DMS153 (cell line): ENCODE results near the gene ANKRD63.

Experiments used
- DNase-seq: peaks from one replicate; lab custom pipeline; 2025; lab: John Stamatoyannopoulos, UW

The ANKRD63 gene, protein sequence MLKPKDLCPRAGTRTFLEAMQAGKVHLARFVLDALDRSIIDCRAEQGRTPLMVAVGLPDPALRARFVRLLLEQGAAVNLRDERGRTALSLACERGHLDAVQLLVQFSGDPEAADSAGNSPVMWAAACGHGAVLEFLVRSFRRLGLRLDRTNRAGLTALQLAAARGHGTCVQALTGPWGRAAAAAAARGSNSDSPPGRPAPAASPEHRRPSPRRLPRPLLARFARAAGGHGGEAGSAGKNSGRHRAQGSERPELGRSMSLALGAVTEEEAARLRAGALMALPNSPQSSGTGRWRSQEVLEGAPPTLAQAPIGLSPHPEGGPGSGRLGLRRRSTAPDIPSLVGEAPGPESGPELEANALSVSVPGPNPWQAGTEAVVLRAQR

DNA sequence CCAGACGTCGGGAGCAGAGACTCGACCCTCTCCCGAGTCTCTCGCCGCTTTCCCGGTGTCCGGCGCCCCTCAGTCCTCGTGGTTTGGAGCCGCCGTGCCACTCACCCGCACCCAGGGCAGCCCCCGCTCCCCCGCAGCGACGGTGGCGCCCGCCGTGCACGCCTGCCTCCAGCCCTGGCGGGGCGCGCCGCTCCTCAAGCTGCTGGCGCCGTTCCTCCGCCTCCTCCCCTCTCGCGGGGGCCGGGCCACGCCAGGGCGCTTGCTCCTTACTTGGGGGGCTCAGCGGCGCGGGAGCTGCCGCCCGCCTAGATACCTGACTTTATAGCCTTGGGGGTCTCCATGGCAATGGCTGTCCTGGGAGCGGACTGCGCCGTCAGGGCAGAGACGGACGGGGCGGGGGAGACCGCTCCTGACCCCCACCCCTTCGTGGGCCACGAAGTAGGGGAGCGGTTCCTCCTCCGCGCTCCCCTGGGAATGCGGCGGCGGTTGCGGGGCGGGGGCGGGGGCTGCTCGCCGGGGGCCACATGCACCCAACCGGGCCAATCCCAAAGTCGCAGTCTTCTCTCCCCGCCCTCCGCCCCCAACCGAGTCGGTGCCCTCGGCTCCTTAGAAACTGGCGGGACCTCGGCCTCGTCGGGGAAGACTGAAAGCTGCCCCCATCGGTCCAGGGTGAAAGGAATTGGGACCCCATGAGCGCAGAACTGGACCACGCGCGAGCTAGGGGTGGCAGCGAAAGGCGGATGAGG, at the start of gene ANKRD63:
TSS of gene ANKRD63 (minus strand) at position 196 of the 746 bp plus-strand sequence. CDS start 478 bp downstream, outside the sequence.
- DNase-seq = no peak

DNA sequence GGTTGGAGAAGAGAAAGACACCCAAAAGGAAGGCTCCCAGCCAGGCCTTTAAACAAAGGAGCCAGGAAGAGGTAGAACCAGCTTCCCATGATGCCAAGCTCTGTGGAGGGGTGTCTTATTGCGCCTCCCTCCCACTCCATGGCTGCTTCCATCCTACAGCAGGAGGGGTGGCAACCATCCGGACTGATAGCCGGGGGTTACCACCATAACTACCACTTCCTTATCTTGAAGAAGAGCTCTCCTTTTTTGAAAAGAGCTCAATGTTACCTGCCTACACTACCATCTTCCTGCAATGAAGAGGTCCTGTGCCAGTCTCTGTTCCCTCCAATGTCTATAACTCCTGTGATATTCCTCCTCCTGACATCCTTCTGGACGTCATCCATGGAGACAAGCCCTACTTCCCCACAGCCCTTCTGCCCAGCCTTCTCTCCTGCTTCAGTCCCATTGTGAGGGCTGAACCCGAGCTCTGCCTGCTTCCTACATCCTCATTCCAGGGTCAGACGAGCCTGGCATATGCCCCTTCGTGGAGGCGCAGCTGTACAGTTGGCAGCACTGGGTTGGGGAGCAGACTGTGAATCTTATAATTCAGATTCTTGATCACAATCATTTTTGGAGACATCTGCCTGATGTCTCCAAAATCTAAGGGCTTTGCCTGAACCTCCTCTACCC, 49.4 kb upstream of the ANKRD63 start:
- no peak for DNase-seq

DNA sequence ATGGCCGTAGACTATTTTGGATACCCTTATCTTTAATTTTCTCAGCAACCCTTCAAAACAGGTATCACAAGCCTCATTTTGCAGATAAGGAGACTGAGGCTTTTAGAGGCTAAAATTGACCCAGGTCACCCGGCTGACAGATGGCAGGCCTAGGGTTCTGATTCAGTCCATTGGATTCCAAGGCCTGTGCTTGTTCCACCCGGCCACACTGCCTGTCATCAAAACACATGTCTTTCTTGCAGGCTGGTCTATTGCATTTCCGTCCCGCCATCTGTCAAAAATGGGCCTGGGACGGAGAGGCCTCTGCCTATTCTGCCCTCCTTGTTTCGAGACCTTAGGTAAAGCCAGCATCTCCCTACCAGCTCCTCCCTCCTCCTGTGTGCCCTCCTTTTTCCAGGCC, 48.8 kb upstream of the ANKRD63 start:
- DNase-seq = no peak

DNA sequence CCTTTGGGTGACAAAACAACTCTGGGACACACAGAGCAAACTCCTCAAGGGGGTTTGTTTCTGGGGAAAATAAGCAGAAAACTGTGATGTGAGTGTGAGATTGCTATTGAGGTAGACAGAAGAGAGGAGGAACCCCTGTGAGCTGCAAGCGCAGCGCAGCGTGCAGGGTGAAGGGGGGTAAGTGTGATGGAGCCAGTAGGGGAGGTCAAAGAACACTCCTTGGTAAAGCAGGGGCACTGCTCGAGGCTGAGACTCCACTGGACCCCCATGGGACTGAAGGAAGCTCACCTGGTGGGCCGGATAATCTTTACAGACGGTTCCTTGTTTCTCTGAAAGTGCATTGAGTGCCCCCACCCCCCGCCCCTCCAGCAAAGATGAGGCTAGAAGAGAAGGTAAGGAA, 48.2 kb upstream of the ANKRD63 start:
- no peak for DNase-seq

DNA sequence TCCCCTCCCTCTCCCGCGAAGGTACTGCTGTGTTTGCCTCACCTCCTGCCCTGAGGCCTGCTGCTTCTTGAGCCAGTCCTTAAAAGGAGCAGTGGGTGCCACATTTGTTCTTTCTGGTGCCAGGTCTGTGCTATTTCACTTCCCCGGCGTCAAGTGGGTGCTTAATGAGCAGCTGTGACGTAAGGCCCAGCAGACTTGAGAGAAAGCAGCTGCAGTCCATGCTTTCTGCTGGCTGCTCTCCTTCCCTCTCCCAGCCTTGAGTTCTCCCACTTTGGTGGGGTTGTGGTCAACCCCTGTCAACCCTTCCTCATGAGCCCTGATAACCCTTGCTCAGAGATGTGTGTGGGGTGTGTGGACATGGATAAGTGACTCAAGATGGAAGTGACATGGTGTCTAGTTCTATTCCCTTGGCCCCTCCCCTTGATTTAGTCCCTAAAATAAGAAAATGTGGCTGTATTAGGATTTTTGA, 47.5 kb upstream of the ANKRD63 start:
- peak; percentile 14 for DNase-seq

DNA sequence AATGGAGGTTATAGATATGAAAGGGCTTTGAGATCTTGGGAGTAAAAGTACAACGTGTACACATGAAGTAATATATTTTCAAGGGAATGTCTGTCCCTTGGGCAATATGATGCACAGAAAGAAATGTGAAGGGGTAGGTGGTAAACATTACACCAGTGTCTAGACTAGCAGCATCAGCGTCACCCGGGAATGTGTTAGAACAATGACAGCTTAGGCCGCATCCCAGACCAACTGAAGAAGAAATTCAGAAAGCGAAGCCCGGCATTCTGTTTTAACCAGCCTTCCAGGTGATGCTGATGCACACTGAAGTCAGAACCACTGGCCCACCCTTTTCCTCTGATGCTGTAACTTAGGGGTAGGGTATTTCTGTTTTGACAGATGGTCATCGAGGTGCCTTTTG, 46.9 kb upstream of the ANKRD63 start:
- no peak for DNase-seq

DNA sequence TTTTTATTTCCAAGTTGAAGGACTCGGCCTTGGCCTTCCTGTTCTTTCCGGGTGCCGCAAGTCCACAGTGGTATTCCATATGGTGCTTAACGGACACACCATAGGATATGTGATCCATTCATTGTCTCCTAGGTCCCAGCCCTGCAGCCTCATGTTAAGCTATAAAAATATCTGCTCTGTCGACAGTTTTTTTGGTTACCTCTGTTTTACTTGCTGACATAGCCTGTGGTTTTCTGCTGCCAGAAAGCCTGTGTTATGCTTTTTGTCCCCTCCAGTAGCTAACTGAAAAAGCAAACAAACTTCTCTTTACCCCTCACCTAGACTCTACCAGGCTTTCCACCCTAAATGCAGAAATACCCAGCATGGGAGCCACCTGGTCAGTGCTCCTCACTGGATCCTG, 45.9 kb upstream of the ANKRD63 start:
- DNase-seq = no peak

DNA sequence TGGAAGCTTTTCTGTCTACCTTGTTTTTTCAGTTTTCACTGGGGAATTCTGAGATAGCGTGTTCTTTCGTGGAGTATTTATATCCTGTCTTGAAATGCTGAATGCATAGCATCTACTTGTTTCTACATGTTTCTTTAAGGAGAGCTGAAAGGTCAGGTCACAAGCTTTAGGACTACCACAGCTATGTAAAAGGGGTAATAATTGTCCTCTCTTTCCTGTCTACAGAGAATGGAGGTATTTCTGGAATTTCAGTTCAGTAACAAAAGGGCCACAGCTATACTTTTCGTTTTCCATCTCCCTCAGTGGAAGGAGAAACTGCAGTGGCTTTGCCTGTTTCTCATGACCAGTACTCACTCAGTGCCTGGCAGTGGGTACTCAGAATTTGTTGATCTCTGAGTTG, 45.3 kb upstream of the ANKRD63 start:
- no peak for DNase-seq

DNA sequence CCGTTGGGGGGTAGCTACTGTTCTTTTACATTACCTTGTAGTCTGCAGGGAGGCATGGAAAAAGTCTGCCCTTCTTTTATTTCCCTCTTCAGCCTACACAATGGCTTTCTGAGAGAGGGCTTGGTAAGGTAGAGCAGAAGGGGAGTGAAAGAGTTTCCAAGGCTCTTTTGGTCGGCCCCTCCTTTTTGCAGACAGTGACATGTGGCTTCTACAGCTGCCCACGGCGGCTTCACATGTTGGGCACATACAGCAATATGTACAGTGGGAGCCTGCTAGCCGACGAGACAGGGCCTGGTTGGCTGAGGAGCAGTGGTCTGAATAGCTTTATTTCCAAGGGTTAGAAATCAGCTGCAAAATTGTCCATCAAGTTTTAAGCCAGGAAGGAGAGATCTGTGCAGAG, 44.6 kb upstream of the ANKRD63 start:
- DNase-seq = no peak

DNA sequence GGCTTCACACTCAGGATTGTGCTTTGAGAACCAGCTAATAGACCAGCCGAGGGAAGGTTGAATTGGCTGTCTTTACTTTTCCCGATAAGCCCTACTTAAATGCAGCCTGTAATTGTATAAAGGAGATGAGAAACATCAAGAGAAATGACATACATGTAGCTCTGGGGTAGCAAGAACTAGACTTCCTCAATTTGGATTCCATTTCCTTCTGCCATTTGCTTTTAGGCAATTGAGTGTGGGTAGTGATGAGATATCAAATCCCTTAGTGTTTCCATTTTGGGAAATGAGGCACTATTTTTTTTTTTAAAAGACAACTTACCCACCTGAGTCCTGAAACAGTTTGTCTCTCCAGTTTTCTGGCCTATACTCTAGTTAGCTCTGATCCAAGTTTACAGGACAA, 42.8 kb upstream of the ANKRD63 start:
- no peak for DNase-seq

DNA sequence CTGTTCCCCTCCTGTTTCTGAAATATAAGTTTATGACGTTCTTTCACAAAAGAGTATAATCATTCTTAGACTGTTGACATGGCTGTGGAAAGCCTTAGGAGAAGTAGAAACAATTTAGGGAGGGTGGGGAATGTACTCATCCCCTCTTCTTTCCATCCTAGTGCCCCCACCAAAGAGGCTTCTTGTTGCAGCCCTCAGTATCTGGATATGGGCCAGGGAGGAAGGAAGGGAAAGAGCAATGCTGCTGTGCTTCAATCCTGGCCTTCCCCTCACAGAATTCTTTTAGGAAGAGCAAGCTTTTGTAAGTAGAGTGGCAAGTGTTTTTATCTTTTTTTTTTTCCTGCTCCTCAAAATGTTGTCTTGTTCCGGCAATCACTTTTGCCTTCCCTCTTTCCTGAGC, 42.3 kb upstream of the ANKRD63 start:
- no peak for DNase-seq

DNA sequence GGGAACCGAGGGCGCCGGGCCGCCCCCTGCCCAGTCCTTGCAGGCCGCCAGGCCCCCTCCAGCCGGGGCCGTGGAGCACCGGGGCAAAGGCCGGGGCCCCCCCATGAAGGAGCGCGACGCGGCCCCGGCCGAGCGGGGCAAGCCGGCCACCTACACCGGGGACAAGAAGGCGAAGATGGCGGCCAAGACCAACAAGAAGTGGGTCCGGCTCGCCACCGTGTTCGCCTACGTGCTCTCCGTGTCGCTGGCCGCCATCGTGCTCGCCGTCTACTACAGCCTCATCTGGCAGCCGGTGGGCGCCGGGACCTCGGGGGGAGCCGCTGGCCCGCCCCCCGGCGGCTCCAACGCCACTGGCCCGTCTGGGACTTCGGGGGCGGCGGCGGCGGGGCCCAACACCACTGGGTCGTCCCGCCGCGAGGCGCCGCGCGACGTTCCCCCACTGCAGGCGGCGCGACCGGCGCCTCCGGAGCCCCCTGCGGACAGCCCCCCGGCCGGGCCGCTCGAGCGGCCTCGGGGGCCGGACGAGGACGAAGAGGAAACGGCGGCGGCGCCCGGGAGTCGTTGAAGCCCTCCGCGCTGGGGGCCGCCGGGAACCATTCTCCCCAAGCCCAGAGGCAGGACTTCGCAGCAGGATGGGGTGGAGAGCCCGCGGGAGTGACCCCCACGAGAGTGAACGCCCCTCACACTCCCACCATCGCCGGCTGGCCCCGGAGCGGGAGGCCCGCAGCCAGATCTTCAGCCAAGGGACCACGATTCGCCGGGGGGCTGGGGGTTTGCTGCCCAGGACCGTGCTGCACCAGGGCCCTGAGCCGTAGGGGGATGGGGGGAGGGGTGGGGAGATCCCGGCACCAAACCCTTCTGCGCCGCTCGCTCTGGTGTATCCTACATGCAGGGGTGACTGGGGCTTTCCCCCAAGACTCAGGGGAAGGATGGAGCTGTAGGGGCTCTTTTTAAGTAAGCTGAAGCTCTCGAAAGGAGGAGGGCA, 41.4 kb upstream of the ANKRD63 start:
- no peak for DNase-seq

DNA sequence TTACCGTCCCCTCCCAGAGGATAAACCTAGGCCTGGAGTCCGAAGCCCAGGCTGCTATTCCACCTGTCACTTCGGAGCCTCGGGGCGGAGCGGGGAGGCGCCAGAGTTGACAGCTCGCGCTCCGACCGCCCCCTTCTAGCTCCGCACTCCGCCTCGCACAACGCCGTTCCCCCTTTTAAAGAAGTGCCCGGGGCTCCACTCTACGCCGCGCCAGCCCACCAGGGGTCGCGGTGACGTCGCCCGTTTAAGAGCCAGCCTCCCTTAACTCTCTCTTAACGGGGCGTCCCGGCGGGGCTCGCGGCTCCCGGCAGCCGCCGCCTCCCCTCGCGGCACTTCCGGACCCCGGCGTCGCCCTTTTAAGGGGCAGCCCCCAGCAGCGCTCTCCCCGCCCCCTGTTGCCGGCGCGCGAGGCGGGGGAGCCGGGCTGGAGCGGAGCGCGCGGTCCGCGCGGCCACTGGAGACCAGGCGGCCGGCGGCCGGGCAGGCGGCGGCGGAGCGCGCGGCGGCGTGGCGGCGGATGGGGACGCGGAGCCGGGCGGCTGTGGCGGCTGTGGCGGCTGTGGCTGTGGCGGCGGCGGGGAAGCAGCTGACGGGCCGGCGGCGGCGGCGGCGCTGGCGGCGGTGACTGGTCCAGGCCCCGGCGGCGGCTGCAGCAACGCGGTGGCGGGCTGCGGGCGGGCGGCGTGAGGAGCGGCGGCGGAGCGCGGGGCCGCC, 40.5 kb upstream of the ANKRD63 start, which contains the start of gene INAFM2:
TSS of gene INAFM2 (plus strand) at position 454 of the 714 bp plus-strand sequence. CDS start 364 bp downstream, outside the sequence.
- DNase-seq = peak; percentile 59

DNA sequence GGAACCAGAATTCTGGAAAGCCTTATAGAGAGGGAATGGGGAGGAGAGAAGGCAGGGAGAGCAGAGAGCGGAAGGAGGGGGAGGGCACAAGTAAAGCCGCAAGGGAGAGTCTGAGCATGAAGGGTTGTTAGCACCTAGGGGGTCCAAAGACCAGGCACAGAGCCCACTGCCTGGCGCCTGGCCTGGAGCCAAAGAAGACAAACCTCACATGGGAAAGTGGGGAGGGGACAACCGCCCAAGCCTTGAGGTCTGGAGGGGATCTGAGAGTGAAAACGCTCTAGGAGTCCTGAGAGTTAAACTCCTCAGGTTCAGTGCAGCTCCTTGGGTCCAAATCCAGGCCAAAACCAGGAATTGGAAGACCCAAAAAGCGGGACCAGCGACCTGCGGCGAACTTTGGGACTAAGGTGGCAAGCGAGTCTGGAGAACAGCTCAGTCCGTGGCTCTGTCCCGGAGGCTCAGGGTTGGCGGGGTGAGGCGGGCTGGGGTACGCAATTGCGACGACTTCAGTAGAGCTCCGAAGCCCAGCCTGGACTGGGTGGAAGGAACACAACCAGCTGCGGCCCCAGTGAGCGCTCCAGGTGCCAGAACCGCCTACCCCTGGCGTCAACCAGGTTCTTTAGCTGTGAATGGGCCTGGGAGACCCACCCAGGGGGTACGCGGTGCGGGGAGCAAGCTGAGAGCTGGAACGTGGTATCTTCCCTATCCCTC, 39.8 kb upstream of the ANKRD63 start:
- no peak for DNase-seq

DNA sequence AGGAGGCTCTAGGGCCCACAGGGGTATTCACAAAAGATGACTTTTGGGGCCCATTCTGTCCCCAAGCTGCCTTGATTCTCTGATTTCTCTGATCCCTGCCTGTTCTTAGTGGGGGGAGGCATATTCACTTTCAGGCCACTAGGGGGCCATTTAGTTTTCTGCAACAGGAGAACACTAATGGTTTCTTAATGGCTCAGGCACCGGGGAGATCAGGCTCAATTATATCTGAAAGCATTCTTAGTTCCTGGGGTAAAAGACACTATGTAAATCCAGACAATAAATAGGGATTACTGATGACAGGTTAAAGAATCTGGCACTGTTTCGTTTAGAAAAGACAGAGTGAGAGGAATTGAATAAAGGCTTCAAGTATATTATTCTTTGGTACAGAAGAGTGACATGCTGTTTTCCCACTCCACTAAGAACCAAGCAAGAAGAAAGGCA, 38.1 kb upstream of the ANKRD63 start:
- no peak for DNase-seq

DNA sequence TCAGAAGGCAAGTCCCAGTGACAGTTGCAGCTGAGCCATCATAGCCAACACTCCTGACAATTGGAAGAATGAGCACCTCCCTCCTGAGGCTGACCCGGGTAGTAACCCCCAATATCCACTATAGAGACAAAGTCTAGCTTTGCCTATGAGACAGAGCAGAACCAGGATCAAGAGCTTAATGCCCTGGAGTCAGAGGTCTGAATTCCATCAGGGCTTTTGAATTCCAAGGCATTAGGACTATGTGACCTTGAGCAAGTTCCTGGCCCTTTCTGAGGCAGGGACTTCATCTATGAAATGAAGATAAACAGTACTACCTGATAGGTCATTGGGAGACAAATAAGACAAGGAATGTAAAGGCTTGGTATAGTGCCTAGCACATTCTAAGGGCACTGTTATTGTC, 37.5 kb upstream of the ANKRD63 start:
- DNase-seq = no peak

DNA sequence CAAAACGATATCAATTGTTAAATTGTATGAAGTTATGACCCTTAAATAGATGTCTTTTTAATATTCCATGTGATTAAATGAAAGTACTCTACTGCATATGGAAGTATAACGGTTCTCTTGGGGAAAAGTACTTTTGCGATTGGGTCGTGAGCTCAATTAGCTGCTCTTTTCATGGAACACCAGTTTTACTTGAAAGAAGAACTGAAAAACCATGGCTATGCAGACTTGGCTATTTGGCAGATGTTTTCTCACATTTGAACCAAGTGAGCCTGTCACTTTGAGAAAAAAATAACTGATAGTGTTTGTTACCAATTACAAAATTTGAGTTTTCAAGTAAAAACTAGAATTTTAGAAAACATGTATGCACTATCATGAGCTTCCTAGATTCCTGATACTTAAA, 34.7 kb upstream of the ANKRD63 start:
- DNase-seq = no peak

DNA sequence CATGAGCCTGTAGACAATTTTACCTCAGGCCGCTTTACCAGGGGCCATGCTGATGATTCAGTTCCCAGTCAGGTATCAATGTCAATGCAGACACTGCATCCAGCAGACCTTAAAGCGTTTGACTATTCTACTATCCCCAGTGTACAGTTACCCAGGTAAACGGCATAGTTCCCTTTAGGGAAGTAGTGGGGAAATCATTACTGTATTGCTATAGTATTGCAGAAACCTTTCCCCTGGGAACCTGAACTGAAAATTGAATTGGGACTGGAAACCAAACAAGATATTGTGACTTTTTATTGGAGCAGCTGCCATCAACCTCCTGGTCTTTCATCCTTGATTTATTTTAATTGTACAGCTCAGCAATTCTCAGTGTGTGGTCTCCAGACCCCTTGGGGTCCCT, 34.1 kb upstream of the ANKRD63 start:
- no peak for DNase-seq

DNA sequence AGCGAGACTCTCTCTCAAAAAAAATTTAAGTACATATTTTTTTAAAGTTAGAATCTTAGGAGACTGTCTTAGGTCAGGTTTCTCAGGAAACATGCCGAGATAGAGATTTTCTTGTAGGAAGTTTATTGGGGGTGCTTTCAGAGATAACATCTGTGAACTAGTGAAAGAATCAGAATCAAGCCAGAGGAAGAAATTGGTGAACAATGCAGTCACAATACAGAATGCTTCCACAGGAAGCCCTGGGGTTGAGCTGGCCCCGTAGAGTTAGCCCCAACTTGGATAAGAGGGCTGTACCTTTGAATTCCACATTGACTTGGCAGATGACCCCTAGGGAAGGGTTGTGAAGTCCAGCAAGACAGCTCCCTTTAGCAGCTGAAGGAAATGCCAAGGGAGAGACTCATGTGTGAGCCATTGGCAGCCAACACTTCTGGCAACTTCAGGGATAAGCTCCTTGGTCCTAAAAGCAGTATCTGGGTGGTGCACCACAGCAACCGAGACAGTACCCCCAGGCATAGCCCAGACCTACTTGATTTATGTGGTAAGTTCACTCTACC, 31.9 kb upstream of the ANKRD63 start:
- DNase-seq = no peak
